Measurements from ENCODE around the gene KRTAP13-4.
A peak's percentile ranks its signal among the peaks of the same experiment; 100 is the strongest.

Gene KRTAP13-4, protein sequence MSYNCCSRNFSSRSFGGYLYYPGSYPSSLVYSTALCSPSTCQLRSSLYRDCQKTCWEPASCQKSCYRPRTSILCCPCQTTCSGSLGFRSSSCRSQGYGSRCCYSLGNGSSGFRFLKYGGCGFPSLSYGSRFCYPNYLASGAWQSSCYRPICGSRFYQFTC

DNA sequence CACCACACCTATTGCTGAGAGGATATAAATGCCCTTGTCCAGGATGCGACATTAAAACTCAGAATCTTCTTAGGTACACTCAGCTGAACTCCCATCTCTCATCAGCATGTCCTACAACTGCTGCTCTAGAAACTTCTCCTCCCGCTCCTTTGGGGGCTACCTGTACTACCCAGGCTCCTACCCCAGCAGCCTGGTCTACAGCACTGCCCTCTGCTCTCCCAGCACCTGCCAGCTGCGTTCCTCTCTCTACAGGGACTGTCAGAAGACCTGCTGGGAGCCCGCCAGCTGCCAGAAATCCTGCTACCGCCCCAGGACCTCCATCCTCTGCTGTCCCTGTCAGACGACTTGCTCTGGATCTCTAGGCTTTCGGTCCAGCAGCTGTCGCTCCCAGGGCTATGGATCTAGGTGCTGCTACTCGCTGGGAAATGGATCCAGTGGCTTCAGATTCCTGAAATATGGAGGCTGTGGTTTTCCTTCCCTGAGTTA, at the start of gene KRTAP13-4:
TSS of gene KRTAP13-4 (plus strand) at position 51 of the 486 bp plus-strand sequence. CDS start at position 107, 56 bp downstream.
- Histone ChIP-seq H3K27ac (no peak within 1 kb of the TSS), H3K4me3 (no peak within 1 kb of the TSS), H3K27me3 (no peaks in the 10 kb centered on the region), H4K20me1 (no peaks in the 10 kb centered on the region), H3K9ac (no peak within 1 kb of the TSS), H3K36me3 (no peaks in the 10 kb centered on the region), H3K4me2 (no peak within 1 kb of the TSS), H3K4me1 (no peaks in the 10 kb centered on the region), H3K9me3 (replicated peaks in 1 of 11) (no peaks in the 10 kb centered on the region)
- no peak for TF ChIP-seq Cebpa-rat (IDR thresholded peaks at IDR 0.05)

DNA sequence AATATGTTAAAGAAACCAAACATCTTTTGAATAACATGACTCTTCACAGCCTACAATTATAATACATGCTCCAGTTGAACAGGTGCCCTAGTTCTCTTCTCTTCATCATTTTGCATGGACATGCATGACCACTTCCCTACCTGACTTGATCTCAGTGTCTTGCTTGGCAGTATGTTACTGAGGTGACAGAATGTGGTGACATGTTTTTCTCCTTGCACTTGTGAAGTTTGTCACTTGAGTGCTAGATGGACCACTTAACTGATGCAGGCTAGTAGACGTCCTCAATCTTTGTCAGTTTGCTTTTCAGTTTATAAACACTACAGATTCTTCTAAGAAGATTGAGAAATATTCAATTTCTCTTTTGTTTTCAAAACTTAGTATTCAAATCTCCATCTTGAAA, 47.8 kb upstream of the KRTAP13-4 start:
- TF ChIP-seq Cebpa-rat (IDR thresholded peaks at IDR 0.05): no peak
- Histone ChIP-seq H3K9ac (no peak overlapping the region), H3K36me3 (no peaks in the 10 kb centered on the region)

DNA sequence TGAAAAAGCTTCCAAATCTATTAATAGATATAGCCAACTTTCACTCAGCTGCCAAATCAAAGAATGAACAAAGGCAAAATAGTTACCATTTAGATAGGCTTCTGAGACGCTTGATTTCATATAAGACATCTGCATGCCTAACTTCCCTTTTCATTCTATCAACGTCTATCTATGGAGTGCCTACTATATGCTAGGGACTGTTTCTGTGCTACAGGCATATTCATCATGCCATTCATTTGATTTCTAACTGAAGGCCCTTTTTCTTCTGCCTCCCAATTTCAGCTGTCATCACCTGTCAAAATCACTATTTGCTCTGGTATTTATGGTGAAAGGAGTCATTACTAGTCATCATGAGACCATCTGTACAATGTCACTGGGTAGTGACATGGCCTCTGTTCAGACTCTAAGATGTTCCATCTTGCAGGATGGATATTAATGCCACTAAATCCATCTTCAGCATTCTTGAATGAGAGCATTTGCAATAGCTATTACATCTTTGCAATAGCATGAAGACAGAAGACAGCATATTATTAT, 38.5 kb upstream of the KRTAP13-4 start:
- no peaks in the 10 kb centered on the region for H3K36me3 ChIP-seq
- H3K4me3 ChIP-seq: no peak overlapping the region
- H3K27me3 ChIP-seq: no peaks in the 10 kb centered on the region
- H3K4me1 ChIP-seq: peaks cover 0 to 19% (median 5%) of the 10 kb centered on the region in 10 experiments; a peak in 7 of 20 replicates
- H3K4me2 ChIP-seq: peak overlapping the region in 5 of 11 experiments; percentile 12 to 51 (median 39); a peak in 9 of 22 replicates
- TF ChIP-seq Cebpa-rat (IDR thresholded peaks at IDR 0.05): no peak
- no peak overlapping the region for H3K9ac ChIP-seq
- peaks cover 4 to 17% (median 14%) of the 10 kb centered on the region in 11 experiments; a peak in 18 of 22 replicates for H3K9me3 ChIP-seq (replicated peaks in 1 of 11)
- H3K27ac ChIP-seq: no peak overlapping the region
- H4K20me1 ChIP-seq: no peaks in the 10 kb centered on the region

More for the DNA sequence above, 47.8 kb upstream of the KRTAP13-4 start:
- no peak overlapping the region for H3K4me3 ChIP-seq
- no peak overlapping the region for H3K27ac ChIP-seq
- no peaks in the 10 kb centered on the region for H4K20me1 ChIP-seq
- H3K9me3 ChIP-seq (replicated peaks in 1 of 11): no peaks in the 10 kb centered on the region
- H3K4me1 ChIP-seq: no peaks in the 10 kb centered on the region
- H3K27me3 ChIP-seq: no peaks in the 10 kb centered on the region
- H3K4me2 ChIP-seq: no peak overlapping the region

DNA sequence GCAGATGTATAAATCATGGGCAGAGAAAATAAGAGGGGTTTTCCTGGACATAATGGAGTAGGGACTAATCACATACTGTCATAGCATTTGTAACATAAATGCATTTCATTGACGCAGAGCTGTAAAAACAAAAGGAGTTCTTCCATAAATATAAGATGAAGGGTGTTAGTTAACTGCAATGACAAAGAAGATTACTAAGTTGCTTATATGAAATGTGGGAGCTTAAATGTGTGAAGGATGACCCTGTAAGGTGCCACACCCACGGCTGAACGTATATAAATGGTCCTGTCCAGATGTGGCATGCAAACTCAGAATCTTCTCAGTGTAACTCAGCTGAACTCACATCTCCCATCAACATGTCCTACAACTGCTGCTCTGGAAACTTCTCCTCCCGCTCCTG, 34.3 kb upstream of the KRTAP13-4 start, which contains the start of gene KRTAP13-1:
TSS of gene KRTAP13-1 (plus strand) at position 301 of the 400 bp plus-strand sequence. CDS start at position 357, 56 bp downstream.
- Histone ChIP-seq H3K27ac (no peak within 1 kb of the TSS), H3K9ac (no peak within 1 kb of the TSS), H3K36me3 (no peaks in the 10 kb centered on the region), H3K4me2 (no peak within 1 kb of the TSS), H4K20me1 (no peaks in the 10 kb centered on the region), H3K4me3 (no peak within 1 kb of the TSS), H3K9me3 (replicated peaks in 1 of 11) (peaks cover 1 to 5% (median 4%) of the 10 kb centered on the region in 11 experiments; a peak in 14 of 22 replicates), H3K27me3 (no peaks in the 10 kb centered on the region), H3K4me1 (peaks cover 0 to 18% (median 5%) of the 10 kb centered on the region in 10 experiments; a peak in 7 of 20 replicates)
- no peak for TF ChIP-seq Cebpa-rat (IDR thresholded peaks at IDR 0.05)

DNA sequence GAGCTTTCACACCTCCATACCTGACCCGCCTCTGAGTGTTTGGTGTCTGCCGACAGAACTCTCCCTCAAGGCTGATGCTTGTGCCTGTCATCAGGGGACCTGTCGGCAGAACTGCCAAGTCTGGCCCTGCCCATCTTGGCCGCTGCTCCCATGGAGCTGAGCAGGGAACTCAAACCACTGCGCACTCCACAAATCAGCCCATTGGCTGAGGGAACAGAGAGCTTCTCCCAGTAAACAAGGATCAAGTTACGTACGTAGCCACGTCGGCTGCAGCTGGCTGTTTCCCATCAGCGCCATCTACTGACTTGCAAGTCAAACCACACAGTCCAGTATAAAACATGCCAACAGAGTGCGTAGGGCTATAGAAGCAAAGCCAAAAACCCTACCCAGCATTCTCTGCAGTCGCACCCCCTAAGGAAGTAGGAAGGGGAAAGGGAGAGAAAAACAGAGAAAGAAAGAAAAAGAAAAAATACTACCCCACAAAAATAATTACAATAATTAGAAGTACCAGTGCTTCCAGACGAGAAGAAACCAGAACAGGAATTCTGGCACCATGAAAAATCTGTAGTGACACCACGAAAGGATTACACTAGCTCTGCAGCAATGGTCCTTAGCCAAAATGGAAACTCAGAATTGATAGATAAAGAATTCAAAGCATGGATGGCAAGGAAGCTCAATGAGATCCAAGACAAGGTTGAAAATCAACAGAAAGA, 21.1 kb upstream of the KRTAP13-4 start:
- Histone ChIP-seq H3K36me3 (no peaks in the 10 kb centered on the region), H3K4me1 (no peaks in the 10 kb centered on the region), H3K4me2 (no peak overlapping the region), H3K9ac (no peak overlapping the region), H3K27me3 (no peaks in the 10 kb centered on the region), H3K27ac (no peak overlapping the region), H4K20me1 (no peaks in the 10 kb centered on the region), H3K9me3 (replicated peaks in 1 of 11) (peaks cover 6 to 14% (median 8%) of the 10 kb centered on the region in 11 experiments; a peak in 12 of 22 replicates), H3K4me3 (no peak overlapping the region)
- no peak for TF ChIP-seq Cebpa-rat (IDR thresholded peaks at IDR 0.05)

DNA sequence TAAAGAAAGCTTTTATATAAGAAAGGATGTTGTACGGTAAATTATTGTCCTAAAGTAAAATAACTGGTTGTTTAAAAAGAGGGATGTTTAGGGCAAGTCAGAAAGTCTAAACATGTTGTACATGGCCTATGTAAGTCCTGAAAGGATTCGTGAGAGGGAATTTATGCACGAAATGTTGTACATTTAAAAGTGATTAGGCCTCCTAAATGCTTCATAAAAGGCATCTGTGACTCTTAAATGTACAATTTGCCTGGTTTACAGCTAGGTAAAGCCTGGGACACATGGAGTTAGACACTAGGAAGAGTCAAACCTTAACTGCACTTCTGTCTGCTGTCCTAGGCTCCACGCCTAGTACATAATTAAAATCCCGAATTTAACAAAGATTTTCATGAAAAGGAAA, 14.0 kb upstream of the KRTAP13-4 start:
- Histone ChIP-seq H3K4me2 (no peak overlapping the region), H3K27me3 (no peaks in the 10 kb centered on the region), H3K9ac (no peak overlapping the region), H4K20me1 (no peaks in the 10 kb centered on the region), H3K36me3 (no peaks in the 10 kb centered on the region), H3K4me1 (no peaks in the 10 kb centered on the region), H3K27ac (no peak overlapping the region), H3K4me3 (no peak overlapping the region), H3K9me3 (replicated peaks in 1 of 11) (peaks cover 0 to 12% (median 7%) of the 10 kb centered on the region in 11 experiments; a peak in 14 of 22 replicates)
- TF ChIP-seq Cebpa-rat (IDR thresholded peaks at IDR 0.05): no peak

DNA sequence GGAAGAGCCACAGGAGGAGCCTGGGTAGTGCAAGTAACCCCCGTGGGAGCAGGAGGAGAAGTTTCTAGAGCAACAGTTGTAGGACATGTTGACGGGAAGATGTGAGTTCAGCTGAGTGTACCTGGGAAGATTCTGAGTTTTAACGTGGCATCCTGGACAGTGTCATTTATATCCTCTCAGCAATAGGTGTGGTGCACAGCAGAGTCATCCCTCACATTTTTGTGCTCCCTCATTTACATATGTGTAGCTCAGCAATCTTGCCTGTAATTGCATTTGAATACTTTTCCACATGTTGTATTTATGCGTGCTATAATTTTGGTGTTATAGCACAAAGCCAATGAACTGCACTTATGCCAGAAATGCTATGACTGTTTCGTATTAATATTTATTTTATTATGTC, 4.2 kb upstream of the KRTAP13-4 start, which contains the start of gene KRTAP13-3:
TSS of gene KRTAP13-3 (minus strand) at position 101 of the 400 bp plus-strand sequence. CDS start at position 87, 14 bp downstream.
- H3K4me2 ChIP-seq: no peak within 1 kb of the TSS
- no peaks in the 10 kb centered on the region for H3K27me3 ChIP-seq
- no peak within 1 kb of the TSS for H3K27ac ChIP-seq

DNA sequence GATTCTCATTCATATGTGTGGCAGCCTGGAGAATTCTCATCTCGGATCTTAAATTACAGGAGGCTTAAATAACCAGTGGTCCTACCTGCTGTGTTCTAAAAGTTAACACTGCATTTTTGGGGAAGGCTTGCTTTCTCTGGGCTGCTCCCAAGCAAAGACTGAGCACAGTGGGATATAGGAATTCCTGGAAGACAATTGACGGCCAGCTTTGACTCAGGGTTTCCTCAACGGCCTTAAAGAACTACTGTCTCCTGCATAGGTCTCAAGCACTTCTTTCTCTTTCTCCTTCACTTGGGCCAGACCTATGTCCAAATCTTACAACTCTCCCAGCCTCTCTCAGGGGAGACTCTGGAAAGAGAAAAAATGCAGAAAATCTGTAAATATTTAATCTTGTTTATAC, 3.3 kb upstream of the KRTAP13-4 start:
- no peak overlapping the region for H3K4me3 ChIP-seq
- no peaks in the 10 kb centered on the region for H4K20me1 ChIP-seq
- no peak overlapping the region for H3K4me2 ChIP-seq
- H3K4me1 ChIP-seq: no peaks in the 10 kb centered on the region
- TF ChIP-seq Cebpa-rat (IDR thresholded peaks at IDR 0.05): no peak
- H3K9me3 ChIP-seq (replicated peaks in 1 of 11): no peaks in the 10 kb centered on the region
- H3K27ac ChIP-seq: no peak overlapping the region
- no peak overlapping the region for H3K9ac ChIP-seq
- no peaks in the 10 kb centered on the region for H3K27me3 ChIP-seq
- H3K36me3 ChIP-seq: no peaks in the 10 kb centered on the region

More for the DNA sequence above, 4.2 kb upstream of the KRTAP13-4 start, which contains the start of gene KRTAP13-3:
- H4K20me1 ChIP-seq: no peaks in the 10 kb centered on the region
- no peak for TF ChIP-seq Cebpa-rat (IDR thresholded peaks at IDR 0.05)
- no peaks in the 10 kb centered on the region for H3K4me1 ChIP-seq
- H3K4me3 ChIP-seq: no peak within 1 kb of the TSS
- no peak within 1 kb of the TSS for H3K9ac ChIP-seq
- no peaks in the 10 kb centered on the region for H3K9me3 ChIP-seq (replicated peaks in 1 of 11)
- H3K36me3 ChIP-seq: no peaks in the 10 kb centered on the region

DNA sequence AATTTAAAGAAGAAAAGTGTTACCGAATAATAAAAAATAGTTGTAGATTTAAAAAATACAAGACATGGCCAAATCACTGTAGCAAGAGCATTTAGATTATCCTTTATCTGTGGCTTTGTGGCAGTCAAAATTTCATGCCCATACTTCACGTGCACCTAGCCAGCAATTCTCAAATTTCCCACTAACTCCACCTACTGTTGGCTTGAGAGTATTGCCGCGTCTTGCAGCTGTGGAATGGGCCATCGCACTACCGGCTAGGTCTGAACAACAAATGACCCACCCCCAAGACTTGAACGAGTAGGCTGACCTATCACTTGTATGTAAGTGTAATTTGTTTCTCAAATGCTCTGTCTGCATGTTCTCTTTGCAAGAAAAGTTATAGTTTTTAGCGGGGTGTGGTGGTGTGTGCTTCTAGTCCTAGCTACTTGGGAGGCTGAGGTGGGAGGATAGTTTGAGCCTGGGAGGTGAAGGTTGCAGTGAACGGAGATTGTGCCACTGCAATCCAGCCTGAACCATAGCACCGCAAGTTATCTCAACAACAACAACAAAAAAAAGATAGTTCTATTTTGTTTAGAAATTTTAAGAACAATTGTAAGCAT, 4.1 kb downstream of the KRTAP13-4 start:
- Histone ChIP-seq H3K9me3 (replicated peaks in 1 of 11) (no peaks in the 10 kb centered on the region), H3K4me2 (no peak overlapping the region), H3K4me1 (no peaks in the 10 kb centered on the region)

More for the DNA sequence above, 4.1 kb downstream of the KRTAP13-4 start:
- no peaks in the 10 kb centered on the region for H3K36me3 ChIP-seq
- H3K27me3 ChIP-seq: no peaks in the 10 kb centered on the region
- H3K9ac ChIP-seq: no peak overlapping the region
- H3K4me3 ChIP-seq: no peak overlapping the region
- no peak overlapping the region for H3K27ac ChIP-seq
- H4K20me1 ChIP-seq: no peaks in the 10 kb centered on the region
- no peak for TF ChIP-seq Cebpa-rat (IDR thresholded peaks at IDR 0.05)

Measured in BLaER1 treated with 17β-estradiol and CSF1 and Interleukin-3, amounts not matched to agents 10 nM and 100 nM (cell line).